Mesenchymal stem cell (in vitro differentiated cells and primary cell): ENCODE measurements around the gene PLVAP.

Experiments
- DNase-seq: peaks from one replicate; pipeline ENCODE4 v3.0.0-alpha.2; 2013
- H2AFZ ChIP-seq: one replicate; pipeline ENCODE4 v1.6.1; 2013; ENCODE audit warnings: low read depth, mild to moderate bottlenecking, control low read depth, inconsistent platforms, low read length, moderate library complexity
- H2AK5ac ChIP-seq: 2 replicates; pipeline ENCODE4 v1.6.1; 2013; ENCODE audit warnings: low read length, moderate library complexity, mild to moderate bottlenecking, inconsistent platforms; ENCODE audit not compliant: severe bottlenecking
- H2BK120ac ChIP-seq: one replicate; pipeline ENCODE4 v1.6.1; 2013; ENCODE audit warnings: low read depth, mild to moderate bottlenecking, inconsistent platforms, low read length, moderate library complexity
- H2BK12ac ChIP-seq, 2 experiments: one replicate each; pipeline ENCODE4 v1.6.1; 2013; ENCODE audit warnings: inconsistent platforms in 2 of 2, low read length in 2 of 2, mild to moderate bottlenecking in 2 of 2, moderate library complexity in 2 of 2, control low read depth in 1 of 2
- H2BK15ac ChIP-seq: one replicate; pipeline ENCODE4 v1.6.1; 2013; ENCODE audit warnings: mild to moderate bottlenecking, low read depth, inconsistent platforms; ENCODE audit not compliant: poor library complexity, severe bottlenecking
- H2BK5ac ChIP-seq: 2 replicates; pipeline ENCODE4 v1.6.1; 2013; ENCODE audit warnings: low read depth, mild to moderate bottlenecking, low read length, control low read depth, inconsistent platforms; ENCODE audit not compliant: poor library complexity, severe bottlenecking
- H3K14ac ChIP-seq, 2 experiments: one replicate each; pipeline ENCODE4 v1.6.1; 2013; ENCODE audit warnings: inconsistent platforms in 2 of 2, low read length in 2 of 2, control low read depth in 1 of 2, mild to moderate bottlenecking in 1 of 2, moderate library complexity in 1 of 2
- H3K18ac ChIP-seq, 2 experiments: one replicate each; pipeline ENCODE4 v1.6.1; 2013; ENCODE audit warnings: inconsistent platforms in 2 of 2, low read length in 2 of 2, control low read depth in 1 of 2, low read depth in 1 of 2, mild to moderate bottlenecking in 1 of 2
- H3K23ac ChIP-seq, 2 experiments: one replicate each; pipeline ENCODE4 v1.6.1; 2013; ENCODE audit warnings: inconsistent platforms in 2 of 2, low read length in 2 of 2, mild to moderate bottlenecking in 2 of 2, moderate library complexity in 2 of 2, control low read depth in 1 of 2
- H3K27ac ChIP-seq: 2 replicates; pipeline ENCODE4 v1.5.1; 2013; ENCODE audit warnings: mild to moderate bottlenecking, moderate library complexity, low read length, control low read depth, inconsistent platforms; ENCODE audit not compliant: poor library complexity, severe bottlenecking
- H3K27me3 ChIP-seq, 2 experiments: 2 replicates each; pipeline versions ENCODE4 v1.6.1 to v1.7.0; 2013; ENCODE audit warnings: low read length in 2 of 2, mild to moderate bottlenecking in 2 of 2, moderate library complexity in 2 of 2, control low read depth in 1 of 2, inconsistent platforms in 1 of 2; ENCODE audit not compliant: control insufficient read depth in 1 of 2, insufficient read depth in 1 of 2
- H3K36me3 ChIP-seq, 2 experiments: 2 replicates each; pipeline versions ENCODE4 v1.6.1 to v1.7.0; 2013; ENCODE audit warnings: low read length in 2 of 2, control low read depth in 1 of 2, inconsistent platforms in 1 of 2, low read depth in 1 of 2, mild to moderate bottlenecking in 1 of 2; ENCODE audit not compliant: insufficient read depth in 2 of 2, control insufficient read depth in 1 of 2
- H3K4ac ChIP-seq, 2 experiments: one replicate each; pipeline ENCODE4 v1.6.1; 2013; ENCODE audit warnings: inconsistent platforms in 2 of 2, low read length in 2 of 2, mild to moderate bottlenecking in 2 of 2, moderate library complexity in 2 of 2, control low read depth in 1 of 2, low read depth in 1 of 2
- H3K4me1 ChIP-seq: 2 replicates; pipeline ENCODE4 v1.6.1; 2013; ENCODE audit warnings: low read depth, low read length, control low read depth; ENCODE audit not compliant: control insufficient read depth, insufficient read depth
- H3K4me2 ChIP-seq: 2 replicates; pipeline ENCODE4 v1.6.1; 2013; ENCODE audit warnings: low read length, mild to moderate bottlenecking, inconsistent platforms; ENCODE audit not compliant: poor library complexity, severe bottlenecking
- H3K4me3 ChIP-seq, 2 experiments: 2 replicates each; pipeline versions ENCODE4 v1.5.1 to v1.7.0; 2013; ENCODE audit warnings: low read length in 2 of 2, mild to moderate bottlenecking in 2 of 2, control low read depth in 1 of 2, low read depth in 1 of 2; ENCODE audit not compliant: insufficient read depth in 1 of 2
- H3K79me1 ChIP-seq: replicated peaks from 2 replicates; pipeline ENCODE4 v1.6.1; 2013; ENCODE audit warnings: mild to moderate bottlenecking, control low read depth, low read length, inconsistent platforms; ENCODE audit not compliant: poor library complexity, severe bottlenecking
- H3K9ac ChIP-seq: 2 replicates; pipeline ENCODE4 v1.7.0; 2013; ENCODE audit warnings: mild to moderate bottlenecking, low read length, moderate library complexity
- H3K9me3 ChIP-seq: 2 replicates; pipeline ENCODE4 v1.7.0; 2013; ENCODE audit warnings: mild to moderate bottlenecking, low read length; ENCODE audit not compliant: control insufficient read depth
- H4K8ac ChIP-seq: one replicate; pipeline ENCODE4 v1.6.1; 2013; ENCODE audit warnings: inconsistent platforms, mild to moderate bottlenecking, low read length, moderate library complexity
- H4K91ac ChIP-seq: one replicate; pipeline ENCODE4 v1.6.1; 2013; ENCODE audit warnings: mild to moderate bottlenecking, low read length, inconsistent platforms
- WGBS: methylation state at CpG from one replicate; pipeline ENCODE4 v1.1.7; 2013; ENCODE audit warnings: mixed read lengths; 5-methylcytosine and 5-hydroxymethylcytosine counted together

PLVAP gene

GRCh38 chr19:17347877-17348276 lies 29.3 kb downstream of the PLVAP start:
- no peak overlapping the region for H2BK15ac ChIP-seq
- no peak overlapping the region for H2BK5ac ChIP-seq
- H3K9ac ChIP-seq = no peak overlapping the region
- H2BK120ac ChIP-seq = no peak overlapping the region
- H3K27me3 ChIP-seq = peaks cover 0 to 21% of the 10 kb centered on the region in 2 experiments
- H2AFZ ChIP-seq = no peak overlapping the region
- H3K4me2 ChIP-seq = no peak overlapping the region
- no peak overlapping the region for H4K91ac ChIP-seq
- no peak overlapping the region for H4K8ac ChIP-seq
- H2AK5ac ChIP-seq = peak overlapping the region; percentile 32
- H2BK12ac ChIP-seq = peak overlapping the region in 1 of 2 experiments; percentile 37
- H3K27ac ChIP-seq = no peak overlapping the region
- H3K79me1 ChIP-seq = no peaks in the 10 kb centered on the region
- peak overlapping the region in 1 of 2 experiments; percentile 76 for H3K4ac ChIP-seq
- H3K36me3 ChIP-seq = no peaks in the 10 kb centered on the region
- H3K14ac ChIP-seq = no peak overlapping the region
- no peak for DNase-seq
- no peak overlapping the region for H3K4me3 ChIP-seq
- 81% methylated on average over 2 of the region's 2 CpGs for WGBS
- no peak overlapping the region for H3K23ac ChIP-seq
- no peaks in the 10 kb centered on the region for H3K9me3 ChIP-seq
- peaks cover 11% of the 10 kb centered on the region for H3K4me1 ChIP-seq
- H3K18ac ChIP-seq = peak overlapping the region in 1 of 2 experiments; percentile 25

DNA sequence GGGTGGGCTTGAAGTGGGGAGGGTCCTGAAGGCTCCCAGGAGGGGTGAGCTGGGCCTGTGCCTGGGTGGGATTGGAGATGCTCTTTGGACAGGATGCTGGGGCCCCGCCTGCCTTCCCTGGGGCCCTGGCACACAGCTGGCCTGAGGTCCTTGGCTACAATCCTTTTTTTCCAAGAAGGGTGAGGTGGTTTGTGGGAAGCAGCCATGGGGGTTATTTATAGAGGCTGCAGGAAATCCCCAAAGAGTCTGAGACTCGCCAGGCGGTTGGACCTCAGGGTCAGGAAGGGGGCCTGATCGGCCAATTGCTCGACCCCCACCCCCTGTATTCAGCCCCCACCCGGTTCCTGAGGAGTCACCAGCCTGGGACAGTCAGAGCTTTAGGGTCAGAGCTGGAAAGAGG lies 29.8 kb downstream of the PLVAP start:
- H2AK5ac ChIP-seq = no peak overlapping the region
- peaks cover 11% of the 10 kb centered on the region for H3K4me1 ChIP-seq
- no peak overlapping the region for H3K4me2 ChIP-seq
- no peaks in the 10 kb centered on the region for H3K79me1 ChIP-seq
- no peak overlapping the region for H3K4ac ChIP-seq
- no peak overlapping the region for H3K14ac ChIP-seq
- no peak overlapping the region for H2BK5ac ChIP-seq
- H3K18ac ChIP-seq = peak overlapping the region in 1 of 2 experiments; percentile 11
- H3K4me3 ChIP-seq = no peak overlapping the region
- no peak overlapping the region for H3K23ac ChIP-seq
- H2BK120ac ChIP-seq = no peak overlapping the region
- H4K91ac ChIP-seq = peak overlapping the region; percentile 27
- peak overlapping the region; percentile 91 for H2BK15ac ChIP-seq
- peak overlapping the region; percentile 1 for H4K8ac ChIP-seq
- H3K9ac ChIP-seq = no peak overlapping the region
- H2BK12ac ChIP-seq = peak overlapping the region; percentile 9 to 29
- no peaks in the 10 kb centered on the region for H3K9me3 ChIP-seq
- WGBS = 56% methylated on average over 1 of the region's 6 CpGs
- no peak overlapping the region for H2AFZ ChIP-seq
- DNase-seq = peak; percentile 65
- H3K36me3 ChIP-seq = no peaks in the 10 kb centered on the region
- no peak overlapping the region for H3K27ac ChIP-seq
- H3K27me3 ChIP-seq = peaks cover 0 to 16% of the 10 kb centered on the region in 2 experiments

DNA sequence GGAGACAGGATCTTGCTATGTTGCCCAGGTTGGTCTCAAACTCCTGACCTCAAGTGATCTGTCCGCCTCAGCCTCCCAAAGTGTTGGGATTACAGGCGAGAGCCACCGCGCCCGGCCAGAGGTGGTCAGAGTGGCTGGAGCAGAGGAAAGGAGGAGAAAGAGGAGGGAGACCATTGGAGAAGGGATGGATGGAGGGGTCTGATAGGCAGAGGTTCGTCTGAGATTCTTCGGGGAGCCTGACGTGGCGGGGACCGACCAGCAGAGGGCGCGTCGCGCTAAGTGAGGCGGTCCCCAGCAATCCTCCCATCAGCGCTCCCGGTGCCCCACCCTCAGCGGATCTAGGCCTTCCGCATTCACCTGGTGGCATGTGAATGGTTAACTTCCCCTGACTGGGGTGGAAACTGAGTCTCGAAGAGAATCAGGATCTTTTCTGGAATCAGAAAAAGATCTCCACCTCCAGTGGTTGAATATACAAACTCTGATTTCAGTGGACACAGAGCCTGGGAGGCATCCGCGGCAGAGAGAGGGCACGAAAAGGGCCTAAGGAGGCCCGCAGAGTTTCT lies 31.0 kb downstream of the PLVAP start:
- Histone ChIP-seq H2BK120ac (no peak overlapping the region), H3K14ac (no peak overlapping the region), H3K9ac (no peak overlapping the region), H4K8ac (peak overlapping the region; percentile 56), H2BK12ac (no peak overlapping the region), H3K4me2 (no peak overlapping the region), H3K27me3 (peaks cover 0 to 8% of the 10 kb centered on the region in 2 experiments), H2BK5ac (no peak overlapping the region), H3K27ac (no peak overlapping the region), H3K4me3 (no peak overlapping the region), H3K9me3 (no peaks in the 10 kb centered on the region), H3K36me3 (peaks cover 5 to 6% of the 10 kb centered on the region in 2 experiments), H3K23ac (no peak overlapping the region), H2AK5ac (no peak overlapping the region), H2BK15ac (no peak overlapping the region), H3K79me1 (no peaks in the 10 kb centered on the region), H3K4ac (no peak overlapping the region), H4K91ac (no peak overlapping the region), H3K18ac (no peak overlapping the region), H2AFZ (no peak overlapping the region), H3K4me1 (peaks cover 13% of the 10 kb centered on the region)
- DNase-seq = peak; percentile 66
- WGBS = 20% methylated on average over 24 of the region's 24 CpGs

DNA sequence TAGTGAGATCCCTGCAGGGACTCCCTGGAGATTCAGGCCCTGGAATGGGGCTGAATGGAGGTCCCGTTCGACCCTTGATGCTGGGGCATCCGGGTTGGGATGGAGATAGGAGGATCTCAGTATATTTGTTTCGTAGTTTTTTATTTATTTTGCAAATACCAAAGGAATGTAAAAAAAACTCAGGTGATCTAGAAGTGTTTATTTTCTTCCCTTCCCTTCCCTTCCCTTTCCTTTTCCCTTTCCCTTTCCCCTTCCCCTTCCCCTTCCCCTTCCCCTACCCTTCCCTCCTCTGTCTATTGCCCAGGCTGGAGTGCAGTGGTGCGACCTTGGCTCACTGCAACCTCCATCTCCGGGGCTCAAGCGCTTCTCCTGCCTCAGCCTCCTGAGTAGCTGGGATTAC lies 35.3 kb downstream of the PLVAP start:
- no peak overlapping the region for H3K27ac ChIP-seq
- 99% methylated on average over 5 of the region's 7 CpGs for WGBS
- no peak overlapping the region for H3K4ac ChIP-seq

More for the DNA sequence above, 35.3 kb downstream of the PLVAP start:
- H3K27me3 ChIP-seq = no peaks in the 10 kb centered on the region
- no peak overlapping the region for H2BK15ac ChIP-seq
- no peak overlapping the region for H2BK12ac ChIP-seq
- H3K9ac ChIP-seq = no peak overlapping the region
- no peak overlapping the region for H3K14ac ChIP-seq
- no peak overlapping the region for H4K91ac ChIP-seq
- H3K18ac ChIP-seq = no peak overlapping the region
- H3K4me2 ChIP-seq = no peak overlapping the region
- H3K79me1 ChIP-seq = peaks cover 16% of the 10 kb centered on the region
- peaks cover 21% of the 10 kb centered on the region for H3K4me1 ChIP-seq
- no peak overlapping the region for H4K8ac ChIP-seq
- H3K36me3 ChIP-seq = peaks cover 7 to 30% of the 10 kb centered on the region in 2 experiments
- no peaks in the 10 kb centered on the region for H3K9me3 ChIP-seq
- H2AK5ac ChIP-seq = no peak overlapping the region
- no peak overlapping the region for H3K4me3 ChIP-seq
- no peak overlapping the region for H2AFZ ChIP-seq
- no peak overlapping the region for H2BK5ac ChIP-seq
- no peak for DNase-seq
- H2BK120ac ChIP-seq = no peak overlapping the region
- no peak overlapping the region for H3K23ac ChIP-seq
